ENCODE data around the gene PPP1R13L.

PPP1R13L gene

DNA sequence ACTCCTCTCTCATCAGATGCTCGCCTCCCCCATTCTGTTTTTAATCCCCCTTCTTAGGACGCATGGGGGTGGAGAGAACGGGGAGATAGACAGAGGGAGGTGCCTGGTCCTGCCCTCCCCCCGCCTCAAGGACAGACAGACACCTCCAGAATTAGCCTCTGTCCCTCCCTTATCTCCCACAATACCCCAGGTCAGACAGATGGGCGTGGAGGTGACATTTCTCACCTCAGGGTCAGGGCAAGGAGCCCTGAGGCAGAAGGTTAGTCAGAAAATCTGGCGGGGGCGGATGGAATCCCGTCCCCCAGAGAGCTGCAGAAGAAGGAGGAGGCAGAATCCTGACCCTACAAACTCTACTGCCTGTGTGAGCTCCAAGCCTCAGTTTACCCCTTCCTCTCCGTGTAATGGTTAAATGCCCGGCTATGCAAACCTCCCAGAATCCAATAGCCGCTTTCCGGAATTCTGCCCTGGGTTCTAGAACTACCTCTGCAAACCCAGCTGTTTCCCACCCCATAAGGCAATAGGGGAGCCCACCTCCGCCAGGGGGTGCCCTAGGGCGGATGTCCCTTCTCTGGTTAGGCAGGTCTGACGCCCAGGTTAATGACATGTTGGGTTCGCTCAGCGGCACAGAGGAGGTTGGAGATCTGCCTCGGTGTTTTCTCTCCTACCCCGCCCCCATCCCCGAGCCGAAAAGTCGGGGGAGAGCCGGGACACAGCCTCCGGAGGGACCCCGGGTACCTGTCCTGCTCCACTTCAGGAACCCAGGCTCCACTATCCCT lies 900 bp downstream of the PPP1R13L start:
- DNase-seq (ENCODE audit: low read depth): peak; percentile 73
- TF ChIP-seq, protein P1, sequence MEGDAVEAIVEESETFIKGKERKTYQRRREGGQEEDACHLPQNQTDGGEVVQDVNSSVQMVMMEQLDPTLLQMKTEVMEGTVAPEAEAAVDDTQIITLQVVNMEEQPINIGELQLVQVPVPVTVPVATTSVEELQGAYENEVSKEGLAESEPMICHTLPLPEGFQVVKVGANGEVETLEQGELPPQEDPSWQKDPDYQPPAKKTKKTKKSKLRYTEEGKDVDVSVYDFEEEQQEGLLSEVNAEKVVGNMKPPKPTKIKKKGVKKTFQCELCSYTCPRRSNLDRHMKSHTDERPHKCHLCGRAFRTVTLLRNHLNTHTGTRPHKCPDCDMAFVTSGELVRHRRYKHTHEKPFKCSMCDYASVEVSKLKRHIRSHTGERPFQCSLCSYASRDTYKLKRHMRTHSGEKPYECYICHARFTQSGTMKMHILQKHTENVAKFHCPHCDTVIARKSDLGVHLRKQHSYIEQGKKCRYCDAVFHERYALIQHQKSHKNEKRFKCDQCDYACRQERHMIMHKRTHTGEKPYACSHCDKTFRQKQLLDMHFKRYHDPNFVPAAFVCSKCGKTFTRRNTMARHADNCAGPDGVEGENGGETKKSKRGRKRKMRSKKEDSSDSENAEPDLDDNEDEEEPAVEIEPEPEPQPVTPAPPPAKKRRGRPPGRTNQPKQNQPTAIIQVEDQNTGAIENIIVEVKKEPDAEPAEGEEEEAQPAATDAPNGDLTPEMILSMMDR (IDR thresholded peaks at IDR 0.05; ENCODE audit: insufficient read depth, low read depth, low read length, missing control alignments): peak; percentile 58
- peak overlapping the region; percentile 85 for H3K4me3 ChIP-seq (ENCODE audit: low read depth, low read length)

DNA sequence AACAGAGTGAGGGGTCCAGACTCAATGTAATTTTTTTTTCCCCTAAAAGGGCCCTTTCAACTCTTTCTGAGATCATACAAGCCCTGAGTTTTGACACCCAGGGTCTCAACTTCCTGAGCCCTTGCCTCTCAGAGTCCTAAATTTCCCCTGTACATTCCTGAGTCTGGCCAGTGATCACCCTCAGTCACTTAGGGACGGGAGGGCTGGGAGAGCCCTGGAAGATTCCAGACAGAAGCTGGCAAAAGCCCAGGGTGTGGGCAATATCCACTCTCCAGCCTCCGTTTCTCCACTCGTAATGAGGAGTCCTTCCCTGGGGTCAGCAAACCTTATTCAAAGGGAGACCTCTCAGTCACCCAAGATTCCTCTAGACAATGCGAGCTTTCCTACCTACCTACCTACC lies 1.6 kb downstream of the PPP1R13L start:
- no peak overlapping the region for H3K4me3 ChIP-seq (ENCODE audit: low read depth, low read length)
- DNase-seq (ENCODE audit: low read depth): no peak
- TF ChIP-seq, protein P1 (IDR thresholded peaks at IDR 0.05; ENCODE audit: insufficient read depth, low read depth, low read length, missing control alignments): no peak

DNA sequence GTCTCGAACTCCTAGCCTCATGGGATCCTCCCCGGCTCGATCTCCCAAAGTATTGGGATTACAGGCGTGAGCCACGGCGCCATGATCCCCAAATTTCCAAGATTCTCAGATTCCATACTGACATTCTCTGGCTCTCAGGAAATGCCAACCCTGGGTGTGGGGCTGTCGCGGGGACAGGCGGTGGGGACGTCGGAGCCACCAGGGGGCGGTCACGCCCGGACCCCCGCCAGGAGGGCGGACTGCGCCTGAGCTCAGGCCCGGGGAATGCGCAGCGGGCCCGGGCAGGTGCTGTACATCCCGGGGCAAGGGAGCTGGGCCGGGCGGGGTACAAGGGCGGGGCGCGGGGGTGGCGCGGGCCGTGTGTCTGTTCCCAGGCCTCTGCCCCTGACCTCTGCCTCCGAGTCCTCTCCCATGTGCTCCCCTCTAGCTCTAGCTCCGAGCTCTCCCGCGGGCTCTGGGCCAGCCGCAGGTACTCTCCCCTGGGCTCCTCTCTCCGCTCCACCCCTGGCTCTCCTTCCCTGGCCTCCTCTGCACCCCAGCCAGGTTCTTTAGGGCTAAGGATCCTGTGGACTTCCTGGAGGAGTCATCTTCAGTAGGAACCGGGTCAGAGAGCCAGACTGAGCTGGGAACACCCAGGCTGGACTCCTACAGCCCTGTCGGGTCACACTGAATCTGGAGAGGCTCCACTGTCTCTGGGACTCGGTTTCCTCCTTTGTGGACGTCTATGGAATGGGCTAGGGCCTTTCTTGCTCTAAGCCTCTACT lies 2.4 kb downstream of the PPP1R13L start:
- TF ChIP-seq, protein P1 (IDR thresholded peaks at IDR 0.05; ENCODE audit: insufficient read depth, low read depth, low read length, missing control alignments): peak; percentile 50
- H3K4me3 ChIP-seq (ENCODE audit: low read depth, low read length): no peak overlapping the region
- DNase-seq (ENCODE audit: low read depth): peak; percentile 54

DNA sequence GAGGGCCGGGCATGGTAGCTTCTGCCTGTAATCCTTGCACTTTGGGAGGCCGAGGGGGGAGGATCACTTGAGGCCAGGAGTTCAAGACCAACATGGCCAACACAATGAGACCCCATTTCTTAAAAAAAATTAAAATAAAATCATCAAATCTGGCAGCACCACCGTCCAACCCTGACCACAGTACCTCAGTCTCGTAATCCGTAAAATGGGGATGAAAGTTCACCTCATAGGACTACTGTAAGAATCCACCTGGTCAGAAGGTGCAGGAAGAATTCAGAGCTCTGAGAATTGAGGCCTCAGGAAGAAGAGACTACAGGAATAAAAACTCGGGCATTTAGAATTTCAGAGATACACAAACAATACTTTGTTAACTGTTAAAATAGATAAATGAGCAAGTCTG lies 3.1 kb downstream of the PPP1R13L start:
- TF ChIP-seq, protein P1 (IDR thresholded peaks at IDR 0.05; ENCODE audit: insufficient read depth, low read depth, low read length, missing control alignments): no peak
- H3K4me3 ChIP-seq (ENCODE audit: low read depth, low read length): no peak overlapping the region
- DNase-seq (ENCODE audit: low read depth): no peak

DNA sequence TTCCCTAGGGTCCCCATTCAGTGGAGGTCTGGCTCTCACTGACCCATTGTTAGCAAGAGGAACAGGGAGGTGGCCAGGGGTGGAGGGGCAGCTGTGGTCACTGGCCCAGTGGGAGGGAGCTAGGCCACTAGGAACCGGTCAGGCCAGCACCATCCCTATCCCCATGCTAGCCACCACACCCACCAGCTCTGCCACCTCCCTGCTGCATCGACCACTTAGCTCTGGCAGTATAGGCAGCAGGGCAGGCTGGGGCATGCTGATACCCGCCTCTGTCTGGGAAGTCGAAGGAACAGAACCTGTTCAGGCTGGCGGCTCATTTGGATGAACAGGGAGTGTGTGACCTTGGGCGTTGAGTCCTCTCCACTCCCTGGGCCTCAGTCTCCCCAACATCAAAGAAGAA lies 4.7 kb downstream of the PPP1R13L start:
- DNase-seq (ENCODE audit: low read depth): no peak
- H3K4me3 ChIP-seq (ENCODE audit: low read depth, low read length): no peak overlapping the region
- TF ChIP-seq, protein P1 (IDR thresholded peaks at IDR 0.05; ENCODE audit: insufficient read depth, low read depth, low read length, missing control alignments): no peak

DNA sequence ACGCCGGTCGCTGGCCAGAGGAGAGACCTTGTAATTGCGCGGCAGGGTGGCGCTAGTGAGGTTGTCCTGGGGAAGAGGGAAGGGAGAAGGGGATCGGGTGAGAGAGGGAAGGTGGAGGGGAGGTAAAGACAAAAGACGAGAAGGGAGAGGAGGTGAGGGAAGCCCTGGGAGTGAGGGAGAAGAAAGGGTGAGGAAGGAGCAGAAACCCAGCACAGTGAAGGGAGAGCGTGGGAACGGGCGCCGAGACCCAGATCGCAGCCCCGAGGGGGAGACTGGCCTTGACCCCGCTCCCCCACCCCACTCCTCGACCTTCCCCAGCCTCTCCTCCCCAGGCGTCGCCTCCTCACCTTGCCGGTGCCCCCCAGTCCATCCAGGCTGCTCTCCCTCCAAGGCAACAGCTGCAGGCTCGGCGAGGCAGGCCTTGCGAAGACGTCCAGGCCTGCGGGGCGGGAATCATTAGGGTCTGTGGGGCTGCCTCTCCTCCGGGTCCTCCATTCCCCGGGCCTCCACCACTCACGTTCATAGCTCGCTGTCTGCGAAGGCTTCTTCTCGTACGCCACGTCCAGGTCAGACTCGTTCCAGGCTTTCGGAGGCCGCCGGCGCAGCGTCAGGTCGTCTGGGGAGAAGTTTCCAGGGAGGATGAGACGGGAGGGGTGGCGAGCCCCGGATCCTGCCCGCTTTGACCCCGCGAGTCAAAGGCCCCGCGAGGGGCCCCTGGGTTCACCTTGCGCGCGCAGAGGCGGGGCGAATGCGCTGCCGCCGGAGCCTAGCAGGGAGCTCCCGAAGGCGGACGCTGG lies 8.8 kb downstream of the PPP1R13L start:
- no peak overlapping the region for H3K4me3 ChIP-seq (ENCODE audit: low read depth, low read length)
- TF ChIP-seq, protein P1 (IDR thresholded peaks at IDR 0.05; ENCODE audit: insufficient read depth, low read depth, low read length, missing control alignments): no peak
- DNase-seq (ENCODE audit: low read depth): no peak

All from GM12865 (cell line).